ENCODE results near the gene HELLS.

DNA sequence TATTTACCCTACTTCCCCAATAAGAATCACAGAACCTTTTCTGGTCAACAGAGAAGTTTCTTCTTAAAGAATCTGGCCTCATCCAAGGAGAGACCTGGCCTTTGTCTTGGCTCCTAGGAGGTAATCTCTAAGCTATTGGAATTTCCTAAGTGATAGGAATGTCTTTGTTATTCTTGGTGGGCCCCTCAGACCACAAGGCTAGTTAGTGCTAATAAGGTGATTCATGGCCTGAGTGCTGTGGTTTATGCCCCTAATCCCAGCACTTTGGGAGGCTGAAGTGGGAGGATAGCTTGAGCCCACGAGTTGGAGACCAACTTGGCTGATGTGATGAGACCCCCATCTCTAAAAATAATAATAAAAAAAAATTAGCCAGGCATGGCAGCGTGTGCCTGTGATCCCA lies 78.0 kb downstream of the HELLS start:
- TF ChIP-seq, protein P1, sequence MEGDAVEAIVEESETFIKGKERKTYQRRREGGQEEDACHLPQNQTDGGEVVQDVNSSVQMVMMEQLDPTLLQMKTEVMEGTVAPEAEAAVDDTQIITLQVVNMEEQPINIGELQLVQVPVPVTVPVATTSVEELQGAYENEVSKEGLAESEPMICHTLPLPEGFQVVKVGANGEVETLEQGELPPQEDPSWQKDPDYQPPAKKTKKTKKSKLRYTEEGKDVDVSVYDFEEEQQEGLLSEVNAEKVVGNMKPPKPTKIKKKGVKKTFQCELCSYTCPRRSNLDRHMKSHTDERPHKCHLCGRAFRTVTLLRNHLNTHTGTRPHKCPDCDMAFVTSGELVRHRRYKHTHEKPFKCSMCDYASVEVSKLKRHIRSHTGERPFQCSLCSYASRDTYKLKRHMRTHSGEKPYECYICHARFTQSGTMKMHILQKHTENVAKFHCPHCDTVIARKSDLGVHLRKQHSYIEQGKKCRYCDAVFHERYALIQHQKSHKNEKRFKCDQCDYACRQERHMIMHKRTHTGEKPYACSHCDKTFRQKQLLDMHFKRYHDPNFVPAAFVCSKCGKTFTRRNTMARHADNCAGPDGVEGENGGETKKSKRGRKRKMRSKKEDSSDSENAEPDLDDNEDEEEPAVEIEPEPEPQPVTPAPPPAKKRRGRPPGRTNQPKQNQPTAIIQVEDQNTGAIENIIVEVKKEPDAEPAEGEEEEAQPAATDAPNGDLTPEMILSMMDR (IDR thresholded peaks at IDR 0.05), result no peak
- TF ChIP-seq ZFX (IDR thresholded peaks at IDR 0.05; ENCODE audit: borderline replicate concordance), result no peak
